ENCODE data around the gene ALOX15.
"Not testable (repeated sequence)": the region's sequence is repeated elsewhere in the genome, so short reads cannot be mapped to it uniquely, and the experiment has no call there.

ALOX15 gene

GRCh38 chr17:4657678-4658077 lies 16.2 kb upstream of the ALOX15 start:
- Histone ChIP-seq H3F3A (ENCODE audit: insufficient read depth) (peaks cover 3% of the 10 kb centered on the region; the same call in 1 of the 2 replicates), H3K9ac (ENCODE audit: low read length) (no peak overlapping the region), H3K27ac (ENCODE audit: low read depth, low read length) (no peak overlapping the region), H4K20me1 (ENCODE audit: low read depth, low read length) (no peaks in the 10 kb centered on the region), H3K9me2 (replicated peaks; ENCODE audit: insufficient read depth, low read length) (no peaks in the 10 kb centered on the region), H3K9me3 (ENCODE audit: insufficient read depth, low read length) (no peaks in the 10 kb centered on the region), H3K27me3 (ENCODE audit: low read length) (no peaks in the 10 kb centered on the region), H3K36me3 (ENCODE audit: low read length) (no peaks in the 10 kb centered on the region), H3K4me2 (ENCODE audit: low read depth, low read length, poor library complexity, severe bottlenecking) (no peak overlapping the region), H3K4me3 (ENCODE audit: insufficient read depth, low read length, poor library complexity, severe bottlenecking) (no peak overlapping the region), H2AFZ (ENCODE audit: low read depth, low read length, severe bottlenecking) (no peak overlapping the region), H3K79me2 (ENCODE audit: insufficient read depth, low read length) (no peaks in the 10 kb centered on the region)
- TF ChIP-seq EZH2phosphoT487 (conservative IDR thresholded peaks at IDR 0.05; ENCODE audit: low read length), result no peak
- no peak for TF ChIP-seq CTCF (IDR thresholded peaks at IDR 0.05; ENCODE audit: insufficient read depth, low read length, poor library complexity, severe bottlenecking)

- not testable (repeated sequence) for H4K20me1 ChIP-seq (ENCODE audit: low read depth, low read length); H3K36me3 ChIP-seq (ENCODE audit: low read length); H3K27ac ChIP-seq (ENCODE audit: low read depth, low read length); H3K9ac ChIP-seq (ENCODE audit: low read length); H3K4me2 ChIP-seq (ENCODE audit: low read depth, low read length, poor library complexity, severe bottlenecking); H3F3A ChIP-seq (ENCODE audit: insufficient read depth); H3K27me3 ChIP-seq (ENCODE audit: low read length); H3K9me2 ChIP-seq (replicated peaks; ENCODE audit: insufficient read depth, low read length); H3K4me3 ChIP-seq (ENCODE audit: insufficient read depth, low read length, poor library complexity, severe bottlenecking); H3K79me2 ChIP-seq (ENCODE audit: insufficient read depth, low read length); H3K9me3 ChIP-seq (ENCODE audit: insufficient read depth, low read length); H2AFZ ChIP-seq (ENCODE audit: low read depth, low read length, severe bottlenecking)
Measured at GRCh38 chr17:4655933-4656332, 14.5 kb upstream of the ALOX15 start.

DNA sequence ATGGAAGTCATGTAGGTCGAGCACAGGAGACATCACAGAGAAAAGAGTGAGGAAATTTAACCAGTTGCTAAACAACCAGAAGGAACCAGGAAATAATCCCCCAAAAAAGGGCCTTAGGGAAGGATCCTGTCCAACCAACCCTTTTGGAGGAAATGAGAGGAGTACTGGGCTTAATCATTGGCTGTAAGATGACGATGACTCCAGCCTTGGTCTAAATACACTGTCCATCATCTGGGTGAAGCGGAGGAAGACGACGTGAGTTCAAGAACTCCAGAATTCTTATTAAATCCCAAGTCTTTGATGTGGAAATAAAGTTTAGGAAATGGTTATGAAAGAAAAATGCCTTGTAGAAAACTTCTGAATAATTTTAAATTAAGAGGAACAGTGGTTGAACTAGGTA lies 11.5 kb upstream of the ALOX15 start:
- no peaks in the 10 kb centered on the region for H4K20me1 ChIP-seq (ENCODE audit: low read depth, low read length)
- no peaks in the 10 kb centered on the region for H3K9me3 ChIP-seq (ENCODE audit: insufficient read depth, low read length)
- H3K9ac ChIP-seq (ENCODE audit: low read length), result no peak overlapping the region
- no peaks in the 10 kb centered on the region for H3K36me3 ChIP-seq (ENCODE audit: low read length)
- no peak overlapping the region for H3K4me2 ChIP-seq (ENCODE audit: low read depth, low read length, poor library complexity, severe bottlenecking)
- H3K9me2 ChIP-seq (replicated peaks; ENCODE audit: insufficient read depth, low read length), result no peaks in the 10 kb centered on the region
- H3K4me3 ChIP-seq (ENCODE audit: insufficient read depth, low read length, poor library complexity, severe bottlenecking), result no peak overlapping the region
- H2AFZ ChIP-seq (ENCODE audit: low read depth, low read length, severe bottlenecking), result no peak overlapping the region
- H3K79me2 ChIP-seq (ENCODE audit: insufficient read depth, low read length), result no peaks in the 10 kb centered on the region
- TF ChIP-seq EZH2phosphoT487 (conservative IDR thresholded peaks at IDR 0.05; ENCODE audit: low read length) (no peak), CTCF (IDR thresholded peaks at IDR 0.05; ENCODE audit: insufficient read depth, low read length, poor library complexity, severe bottlenecking) (no peak)
- no peaks in the 10 kb centered on the region for H3K27me3 ChIP-seq (ENCODE audit: low read length)
- H3F3A ChIP-seq (ENCODE audit: insufficient read depth), result no peaks in the 10 kb centered on the region
- H3K27ac ChIP-seq (ENCODE audit: low read depth, low read length), result no peak overlapping the region

DNA sequence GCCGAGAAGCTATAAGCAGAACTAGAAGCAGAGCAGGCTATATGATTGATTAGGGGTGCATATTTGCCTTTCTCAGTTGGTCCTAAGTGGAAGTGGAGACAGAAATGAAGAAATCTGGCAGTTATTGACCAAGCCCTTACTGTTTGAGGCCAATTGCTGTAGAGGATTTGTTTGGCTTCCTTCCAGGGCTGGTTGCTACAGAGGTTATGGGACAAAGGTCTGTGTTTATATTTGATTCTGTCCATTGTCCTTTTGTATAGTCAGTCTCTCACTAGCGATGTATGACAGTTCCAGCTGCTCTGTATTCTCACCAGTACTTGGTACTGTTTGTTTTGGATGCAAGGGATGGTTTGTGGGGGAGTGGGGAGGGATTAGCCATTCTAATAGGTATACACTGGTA lies 7.3 kb upstream of the ALOX15 start:
- no peak overlapping the region for H3K9ac ChIP-seq (ENCODE audit: low read length)
- H3K27ac ChIP-seq (ENCODE audit: low read depth, low read length), result no peak overlapping the region
- no peak for TF ChIP-seq EZH2phosphoT487 (conservative IDR thresholded peaks at IDR 0.05; ENCODE audit: low read length)
- TF ChIP-seq CTCF (IDR thresholded peaks at IDR 0.05; ENCODE audit: insufficient read depth, low read length, poor library complexity, severe bottlenecking), result no peak
- no peaks in the 10 kb centered on the region for H3K36me3 ChIP-seq (ENCODE audit: low read length)
- H2AFZ ChIP-seq (ENCODE audit: low read depth, low read length, severe bottlenecking), result no peak overlapping the region
- no peaks in the 10 kb centered on the region for H3K9me2 ChIP-seq (replicated peaks; ENCODE audit: insufficient read depth, low read length)
- no peak overlapping the region for H3K4me2 ChIP-seq (ENCODE audit: low read depth, low read length, poor library complexity, severe bottlenecking)
- H3K27me3 ChIP-seq (ENCODE audit: low read length), result no peaks in the 10 kb centered on the region
- H3F3A ChIP-seq (ENCODE audit: insufficient read depth), result no peaks in the 10 kb centered on the region
- H3K79me2 ChIP-seq (ENCODE audit: insufficient read depth, low read length), result no peaks in the 10 kb centered on the region
- H3K4me3 ChIP-seq (ENCODE audit: insufficient read depth, low read length, poor library complexity, severe bottlenecking), result no peak overlapping the region
- H3K9me3 ChIP-seq (ENCODE audit: insufficient read depth, low read length), result no peaks in the 10 kb centered on the region
- H4K20me1 ChIP-seq (ENCODE audit: low read depth, low read length), result no peaks in the 10 kb centered on the region

Data from SU-DHL-6 (cell line).